Measurements from ENCODE around the gene SRR.

The SRR gene

GRCh38 chr17:2321399-2321798, 17.6 kb downstream of the SRR start:
- no peak overlapping the region for H2AFZ ChIP-seq (ENCODE audit: low read depth, low read length)
- no peak overlapping the region for H3K4me2 ChIP-seq (ENCODE audit: insufficient read depth, low read length)
- no peak for ATAC-seq (ENCODE audit: insufficient read depth, low read depth)
- H3K79me2 ChIP-seq (ENCODE audit: insufficient read depth, low read length): no peaks in the 10 kb centered on the region
- no peaks in the 10 kb centered on the region for H3K27me3 ChIP-seq (ENCODE audit: insufficient read depth, low read length, poor library complexity)
- no peak overlapping the region for H3K27ac ChIP-seq (ENCODE audit: low read length)
- TF ChIP-seq, protein P1, sequence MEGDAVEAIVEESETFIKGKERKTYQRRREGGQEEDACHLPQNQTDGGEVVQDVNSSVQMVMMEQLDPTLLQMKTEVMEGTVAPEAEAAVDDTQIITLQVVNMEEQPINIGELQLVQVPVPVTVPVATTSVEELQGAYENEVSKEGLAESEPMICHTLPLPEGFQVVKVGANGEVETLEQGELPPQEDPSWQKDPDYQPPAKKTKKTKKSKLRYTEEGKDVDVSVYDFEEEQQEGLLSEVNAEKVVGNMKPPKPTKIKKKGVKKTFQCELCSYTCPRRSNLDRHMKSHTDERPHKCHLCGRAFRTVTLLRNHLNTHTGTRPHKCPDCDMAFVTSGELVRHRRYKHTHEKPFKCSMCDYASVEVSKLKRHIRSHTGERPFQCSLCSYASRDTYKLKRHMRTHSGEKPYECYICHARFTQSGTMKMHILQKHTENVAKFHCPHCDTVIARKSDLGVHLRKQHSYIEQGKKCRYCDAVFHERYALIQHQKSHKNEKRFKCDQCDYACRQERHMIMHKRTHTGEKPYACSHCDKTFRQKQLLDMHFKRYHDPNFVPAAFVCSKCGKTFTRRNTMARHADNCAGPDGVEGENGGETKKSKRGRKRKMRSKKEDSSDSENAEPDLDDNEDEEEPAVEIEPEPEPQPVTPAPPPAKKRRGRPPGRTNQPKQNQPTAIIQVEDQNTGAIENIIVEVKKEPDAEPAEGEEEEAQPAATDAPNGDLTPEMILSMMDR (IDR thresholded peaks at IDR 0.05; ENCODE audit: borderline replicate concordance, extremely low read depth, low read length, poor library complexity, severe bottlenecking): no peak
- no peak for TF ChIP-seq EZH2 (IDR thresholded peaks at IDR 0.05; ENCODE audit: borderline replicate concordance, low read depth, low read length, severe bottlenecking)
- no peaks in the 10 kb centered on the region for H3K4me1 ChIP-seq (ENCODE audit: insufficient read depth, low read length)
- H3K9ac ChIP-seq (ENCODE audit: low read depth, low read length): no peak overlapping the region
- no peaks in the 10 kb centered on the region for H3K9me3 ChIP-seq (ENCODE audit: insufficient read depth, low read length, severe bottlenecking)
- peaks cover 48% of the 10 kb centered on the region for H3K36me3 ChIP-seq (ENCODE audit: insufficient read depth, low read length)
- DNase-seq: no peak
- H4K20me1 ChIP-seq (ENCODE audit: insufficient read depth, low read length): peaks cover 10% of the 10 kb centered on the region; the same call in 1 of the 2 replicates
- H3K4me3 ChIP-seq (ENCODE audit: low read depth in 1 of 2, low read length in 2 of 2): no peak overlapping the region

- H3K27me3 ChIP-seq (ENCODE audit: insufficient read depth, low read length, poor library complexity): no peaks in the 10 kb centered on the region
- ATAC-seq (ENCODE audit: insufficient read depth, low read depth): no peak
- TF ChIP-seq, protein P1 (IDR thresholded peaks at IDR 0.05; ENCODE audit: borderline replicate concordance, extremely low read depth, low read length, poor library complexity, severe bottlenecking): no peak
- no peak for TF ChIP-seq EZH2 (IDR thresholded peaks at IDR 0.05; ENCODE audit: borderline replicate concordance, low read depth, low read length, severe bottlenecking)
- no peak overlapping the region for H3K27ac ChIP-seq (ENCODE audit: low read length)
- H3K4me3 ChIP-seq (ENCODE audit: low read depth in 1 of 2, low read length in 2 of 2): no peak overlapping the region
- H3K9me3 ChIP-seq (ENCODE audit: insufficient read depth, low read length, severe bottlenecking): no peaks in the 10 kb centered on the region
- H3K4me2 ChIP-seq (ENCODE audit: insufficient read depth, low read length): no peak overlapping the region
- peaks cover 10% of the 10 kb centered on the region; the same call in 1 of the 2 replicates for H4K20me1 ChIP-seq (ENCODE audit: insufficient read depth, low read length)
- H2AFZ ChIP-seq (ENCODE audit: low read depth, low read length): no peak overlapping the region
- H3K36me3 ChIP-seq (ENCODE audit: insufficient read depth, low read length): peaks cover 68% of the 10 kb centered on the region
- DNase-seq: no peak
- peaks cover 14% of the 10 kb centered on the region for H3K79me2 ChIP-seq (ENCODE audit: insufficient read depth, low read length)
- no peak overlapping the region for H3K9ac ChIP-seq (ENCODE audit: low read depth, low read length)
- H3K4me1 ChIP-seq (ENCODE audit: insufficient read depth, low read length): no peaks in the 10 kb centered on the region
These were observed 20.0 kb downstream of the SRR start for GRCh38 chr17:2323629-2324314.

DNA sequence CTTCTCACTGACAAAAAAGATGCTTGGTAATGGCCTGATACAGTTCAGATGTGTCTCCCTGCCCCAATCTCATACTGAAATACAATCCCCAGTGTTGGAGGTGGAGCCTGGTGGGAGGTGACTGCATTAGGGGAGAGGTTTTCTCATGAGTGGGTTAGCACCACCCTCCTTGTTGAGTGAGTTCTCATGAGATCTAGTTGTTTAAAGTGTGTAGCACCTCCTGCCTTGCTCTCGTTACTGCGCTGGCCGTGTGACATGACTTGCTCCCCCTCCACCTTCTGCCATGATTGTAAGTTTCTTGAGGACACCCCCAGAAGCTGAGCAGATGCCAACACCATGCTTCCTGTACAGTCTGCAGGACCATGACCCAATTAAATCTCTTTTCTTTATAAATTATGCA, 27.6 kb downstream of the SRR start:
- peaks cover 91% of the 10 kb centered on the region for H3K36me3 ChIP-seq (ENCODE audit: insufficient read depth, low read length)
- H3K9me3 ChIP-seq (ENCODE audit: insufficient read depth, low read length, severe bottlenecking): no peaks in the 10 kb centered on the region
- no peak overlapping the region for H3K9ac ChIP-seq (ENCODE audit: low read depth, low read length)
- DNase-seq (no peak), ATAC-seq (ENCODE audit: insufficient read depth, low read depth) (no peak)
- H3K4me3 ChIP-seq (ENCODE audit: low read depth in 1 of 2, low read length in 2 of 2): no peak overlapping the region
- H3K79me2 ChIP-seq (ENCODE audit: insufficient read depth, low read length): peaks cover 80% of the 10 kb centered on the region
- no peaks in the 10 kb centered on the region for H3K27me3 ChIP-seq (ENCODE audit: insufficient read depth, low read length, poor library complexity)
- H3K27ac ChIP-seq (ENCODE audit: low read length): no peak overlapping the region
- H2AFZ ChIP-seq (ENCODE audit: low read depth, low read length): no peak overlapping the region
- H3K4me1 ChIP-seq (ENCODE audit: insufficient read depth, low read length): peaks cover 27% of the 10 kb centered on the region
- H4K20me1 ChIP-seq (ENCODE audit: insufficient read depth, low read length): peaks cover 21% of the 10 kb centered on the region; the same call in 1 of the 2 replicates
- no peak for TF ChIP-seq EZH2 (IDR thresholded peaks at IDR 0.05; ENCODE audit: borderline replicate concordance, low read depth, low read length, severe bottlenecking)
- TF ChIP-seq, protein P1 (IDR thresholded peaks at IDR 0.05; ENCODE audit: borderline replicate concordance, extremely low read depth, low read length, poor library complexity, severe bottlenecking): no peak
- no peak overlapping the region for H3K4me2 ChIP-seq (ENCODE audit: insufficient read depth, low read length)

Measured in DND-41 (cell line).